HEK293 (cell line): ENCODE measurements around the gene MBD6.

ENCODE experiments used
- HOXD13 ChIP-seq: sonication (generic); formaldehyde crosslinking; IDR thresholded peaks from 2 replicates; pipeline ENCODE4 v1.8.0; 2022; ENCODE audit warnings: missing genetic modification reagents, borderline replicate concordance
- IKZF3 ChIP-seq: fragments of 450-650 bp; IDR thresholded peaks from 2 replicates; pipeline ENCODE4 v1.5.0; 2018; ENCODE audit warnings: missing biosample characterization, mild to moderate bottlenecking, missing genetic modification characterization, moderate library complexity
- KLF1 ChIP-seq: fragments of 450-650 bp; formaldehyde crosslinking; IDR thresholded peaks from 2 replicates; pipeline ENCODE4 v1.5.1; 2016; ENCODE audit warnings: missing biosample characterization, missing genetic modification characterization
- MYNN ChIP-seq: fragments of 450-650 bp; formaldehyde crosslinking; IDR thresholded peaks from 2 replicates; pipeline ENCODE4 v1.5.1; 2016; ENCODE audit warnings: missing biosample characterization, missing genetic modification characterization, borderline replicate concordance
- PRDM1 ChIP-seq: fragments of 450-650 bp; formaldehyde crosslinking; IDR thresholded peaks from 2 replicates; pipeline ENCODE4; 2016; ENCODE audit warnings: missing biosample characterization, missing genetic modification characterization
- SCRT2 ChIP-seq: fragments of 450-650 bp; formaldehyde crosslinking; IDR thresholded peaks from 2 replicates; pipeline ENCODE4 v1.5.1; 2016; ENCODE audit warnings: missing biosample characterization, missing genetic modification characterization
- TCF7L2 ChIP-seq: IDR thresholded peaks from 2 replicates; pipeline ENCODE4 v1.6.1; 2011; ENCODE audit warnings: low read depth, mild to moderate bottlenecking, inconsistent platforms, low read length, moderate library complexity, borderline replicate concordance
- ZBTB48 ChIP-seq: fragments of 450-650 bp; formaldehyde crosslinking; IDR thresholded peaks from 2 replicates; pipeline ENCODE4 v1.5.1; 2016; ENCODE audit warnings: missing biosample characterization, missing genetic modification characterization
- ZFP37 ChIP-seq: fragments of 450-650 bp; formaldehyde crosslinking; IDR thresholded peaks from 2 replicates; pipeline ENCODE4 v1.5.1; 2016; ENCODE audit warnings: missing biosample characterization, missing genetic modification characterization
- ZNF174 ChIP-seq: fragments of 450-650 bp; formaldehyde crosslinking; IDR thresholded peaks from 2 replicates; pipeline ENCODE4 v1.5.0; 2017; ENCODE audit warnings: missing biosample characterization, mild to moderate bottlenecking, missing genetic modification characterization
- ZNF19 ChIP-seq: fragments of 450-650 bp; formaldehyde crosslinking; IDR thresholded peaks from 2 replicates; pipeline ENCODE4; 2016; ENCODE audit warnings: missing biosample characterization, missing genetic modification characterization, low read depth
- ZNF214 ChIP-seq: fragments of 450-650 bp; formaldehyde crosslinking; IDR thresholded peaks from 2 replicates; pipeline ENCODE4 v1.5.1; 2017; ENCODE audit warnings: missing biosample characterization, mild to moderate bottlenecking, missing genetic modification characterization, borderline replicate concordance
- ZNF23 ChIP-seq: fragments of 450-650 bp; formaldehyde crosslinking; IDR thresholded peaks from 2 replicates; pipeline ENCODE4 v1.5.1; 2016; ENCODE audit warnings: missing biosample characterization, missing genetic modification characterization, borderline replicate concordance
- ZNF350 ChIP-seq: fragments of 450-650 bp; formaldehyde crosslinking; IDR thresholded peaks from 2 replicates; pipeline ENCODE4 v1.5.0; 2017; ENCODE audit warnings: missing biosample characterization, mild to moderate bottlenecking, missing genetic modification characterization
- ZNF366 ChIP-seq: fragments of 450-650 bp; formaldehyde crosslinking; conservative IDR thresholded peaks from 2 replicates; pipeline ENCODE4 v1.5.1; 2016; ENCODE audit warnings: missing biosample characterization, missing genetic modification characterization
- ZNF433 ChIP-seq: fragments of 450-650 bp; formaldehyde crosslinking; IDR thresholded peaks from 2 replicates; pipeline ENCODE4 v1.5.1; 2016; ENCODE audit warnings: missing biosample characterization, missing genetic modification characterization, low read depth
- ZNF521 ChIP-seq: fragments of 450-650 bp; formaldehyde crosslinking; IDR thresholded peaks from 2 replicates; pipeline ENCODE4 v1.5.1; 2017; ENCODE audit warnings: missing biosample characterization, mild to moderate bottlenecking, missing genetic modification characterization
- ZNF548 ChIP-seq: fragments of 450-650 bp; formaldehyde crosslinking; IDR thresholded peaks from 2 replicates; pipeline ENCODE4 v1.5.1; 2016; ENCODE audit warnings: missing biosample characterization, missing genetic modification characterization
- ZNF600 ChIP-seq: fragments of 450-650 bp; formaldehyde crosslinking; IDR thresholded peaks from 2 replicates; pipeline ENCODE4 v1.5.1; 2016; ENCODE audit warnings: missing biosample characterization, missing genetic modification characterization
- ZNF610 ChIP-seq: fragments of 450-650 bp; formaldehyde crosslinking; IDR thresholded peaks from 2 replicates; pipeline ENCODE4 v1.5.1; 2016; ENCODE audit warnings: missing biosample characterization, missing genetic modification characterization, borderline replicate concordance
- ZNF707 ChIP-seq: fragments of 450-650 bp; formaldehyde crosslinking; IDR thresholded peaks from 2 replicates; pipeline ENCODE4 v1.5.1; 2016; ENCODE audit warnings: missing biosample characterization, missing genetic modification characterization
- TF ChIP-seq, protein P1 (sequence below): fragments of 450-650 bp; formaldehyde crosslinking; IDR thresholded peaks from 2 replicates; pipeline ENCODE4 v1.5.1; 2017; ENCODE audit warnings: missing biosample characterization, missing genetic modification characterization
- TF ChIP-seq, protein P2 (sequence below): fragments of 450-650 bp; formaldehyde crosslinking; IDR thresholded peaks from 2 replicates; pipeline ENCODE4 v1.5.1; 2016; ENCODE audit warnings: missing biosample characterization, missing genetic modification characterization
- TF ChIP-seq, protein P3 (sequence below): fragments of 450-650 bp; formaldehyde crosslinking; IDR thresholded peaks from 2 replicates; pipeline ENCODE4 v1.5.1; 2016; ENCODE audit warnings: missing biosample characterization, missing genetic modification characterization
- TF ChIP-seq, protein P4 (sequence below): fragments of 450-650 bp; formaldehyde crosslinking; IDR thresholded peaks from 2 replicates; pipeline ENCODE4 v1.5.1; 2016; ENCODE audit warnings: missing biosample characterization, missing genetic modification characterization
- TF ChIP-seq, protein P5 (sequence below): fragments of 450-650 bp; formaldehyde crosslinking; IDR thresholded peaks from 2 replicates; pipeline ENCODE4 v1.5.1; 2016; ENCODE audit warnings: missing biosample characterization, missing genetic modification characterization
- TF ChIP-seq, protein P6 (sequence below): fragments of 450-650 bp; formaldehyde crosslinking; IDR thresholded peaks from 2 replicates; pipeline ENCODE4 v1.5.1; 2016; ENCODE audit warnings: missing biosample characterization, missing genetic modification characterization
- TF ChIP-seq, protein P7 (sequence below): fragments of 450-650 bp; formaldehyde crosslinking; IDR thresholded peaks from 2 replicates; pipeline ENCODE4 v1.5.1; 2016; ENCODE audit warnings: missing biosample characterization, missing genetic modification characterization

Gene MBD6

DNA sequence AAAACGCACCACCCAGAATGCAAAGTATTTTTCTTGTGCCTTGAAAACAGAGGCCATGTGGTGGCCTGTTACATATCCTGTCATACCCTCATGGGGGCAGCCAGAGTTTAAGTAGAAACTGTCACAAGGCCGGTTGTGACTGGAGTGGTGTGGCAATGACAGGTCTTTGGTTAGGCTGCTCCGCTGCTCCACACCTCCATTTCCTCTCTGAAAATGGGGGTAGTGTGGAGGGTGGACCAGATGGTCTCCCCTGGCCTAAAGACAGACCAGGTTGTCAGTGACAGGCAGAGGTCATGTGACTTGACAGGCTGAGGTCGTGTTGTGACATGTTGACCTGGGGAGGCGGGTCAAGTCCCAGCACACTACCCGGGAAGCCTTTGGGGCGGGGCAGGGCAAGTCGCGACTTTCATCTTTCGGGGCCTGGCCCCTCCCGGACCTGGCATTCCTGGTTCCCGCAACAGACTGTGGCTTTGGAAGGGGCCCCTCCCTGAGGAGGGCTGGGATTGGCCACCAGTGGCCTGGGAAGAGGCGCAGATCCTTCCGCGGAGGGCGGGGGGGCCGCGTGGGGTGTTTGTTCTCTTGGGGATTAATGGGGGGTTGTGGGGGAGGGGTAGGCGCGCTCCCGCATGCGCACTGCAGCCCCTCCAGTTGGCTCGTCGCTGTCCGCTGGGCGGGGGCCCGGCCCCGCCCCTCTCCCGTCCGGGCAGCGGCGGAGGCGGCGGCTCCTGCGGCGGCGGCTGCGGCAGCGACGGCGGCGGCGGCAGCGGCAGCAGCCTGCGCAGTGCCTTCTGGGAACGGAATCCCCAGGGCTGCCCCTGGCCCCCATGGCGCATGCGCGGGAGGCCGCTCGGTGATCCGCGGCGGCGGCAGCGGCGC is at the start of gene MBD6 (continued):
- TF ChIP-seq ZNF600 (tag by site-specific recombination) (peak; percentile 91), SCRT2 (tag by site-specific recombination) (peak; percentile 83), ZNF433 (tag by site-specific recombination) (no peak), ZNF23 (tag by site-specific recombination) (no peak), ZNF610 (tag by site-specific recombination) (no peak), KLF1 (tag by site-specific recombination) (peak; percentile 94), TCF7L2 (peak; percentile 83), ZNF214 (tag by site-specific recombination) (no peak), MYNN (peak; percentile 29; the same call in 1 of the 2 replicates), ZBTB48 (tag by site-specific recombination) (peak; percentile 33; the same call in 1 of the 2 replicates), ZNF350 (tag by site-specific recombination) (no peak), HOXD13 (CRISPR knock-in tag) (no peak), ZNF174 (tag by site-specific recombination) (no peak), IKZF3 (peak; percentile 98), ZNF707 (tag by site-specific recombination) (no peak), ZNF521 (tag by site-specific recombination) (no peak), PRDM1 (tag by site-specific recombination) (peak; percentile 22; the same call in 1 of the 2 replicates), ZNF19 (tag by site-specific recombination) (no peak), ZNF548 (tag by site-specific recombination) (no peak), ZNF366 (peak; percentile 96), ZFP37 (tag by site-specific recombination) (0 out of 2 replicates have a peak, but pooled peaks have one; percentile 24)
- TF ChIP-seq, protein P1, sequence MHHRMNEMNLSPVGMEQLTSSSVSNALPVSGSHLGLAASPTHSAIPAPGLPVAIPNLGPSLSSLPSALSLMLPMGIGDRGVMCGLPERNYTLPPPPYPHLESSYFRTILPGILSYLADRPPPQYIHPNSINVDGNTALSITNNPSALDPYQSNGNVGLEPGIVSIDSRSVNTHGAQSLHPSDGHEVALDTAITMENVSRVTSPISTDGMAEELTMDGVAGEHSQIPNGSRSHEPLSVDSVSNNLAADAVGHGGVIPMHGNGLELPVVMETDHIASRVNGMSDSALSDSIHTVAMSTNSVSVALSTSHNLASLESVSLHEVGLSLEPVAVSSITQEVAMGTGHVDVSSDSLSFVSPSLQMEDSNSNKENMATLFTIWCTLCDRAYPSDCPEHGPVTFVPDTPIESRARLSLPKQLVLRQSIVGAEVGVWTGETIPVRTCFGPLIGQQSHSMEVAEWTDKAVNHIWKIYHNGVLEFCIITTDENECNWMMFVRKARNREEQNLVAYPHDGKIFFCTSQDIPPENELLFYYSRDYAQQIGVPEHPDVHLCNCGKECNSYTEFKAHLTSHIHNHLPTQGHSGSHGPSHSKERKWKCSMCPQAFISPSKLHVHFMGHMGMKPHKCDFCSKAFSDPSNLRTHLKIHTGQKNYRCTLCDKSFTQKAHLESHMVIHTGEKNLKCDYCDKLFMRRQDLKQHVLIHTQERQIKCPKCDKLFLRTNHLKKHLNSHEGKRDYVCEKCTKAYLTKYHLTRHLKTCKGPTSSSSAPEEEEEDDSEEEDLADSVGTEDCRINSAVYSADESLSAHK (tag by site-specific recombination): peak; percentile 92
- TF ChIP-seq, protein P2, sequence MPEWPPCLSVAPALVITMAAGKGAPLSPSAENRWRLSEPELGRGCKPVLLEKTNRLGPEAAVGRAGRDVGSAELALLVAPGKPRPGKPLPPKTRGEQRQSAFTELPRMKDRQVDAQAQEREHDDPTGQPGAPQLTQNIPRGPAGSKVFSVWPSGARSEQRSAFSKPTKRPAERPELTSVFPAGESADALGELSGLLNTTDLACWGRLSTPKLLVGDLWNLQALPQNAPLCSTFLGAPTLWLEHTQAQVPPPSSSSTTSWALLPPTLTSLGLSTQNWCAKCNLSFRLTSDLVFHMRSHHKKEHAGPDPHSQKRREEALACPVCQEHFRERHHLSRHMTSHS: no peak
- TF ChIP-seq, protein P3, sequence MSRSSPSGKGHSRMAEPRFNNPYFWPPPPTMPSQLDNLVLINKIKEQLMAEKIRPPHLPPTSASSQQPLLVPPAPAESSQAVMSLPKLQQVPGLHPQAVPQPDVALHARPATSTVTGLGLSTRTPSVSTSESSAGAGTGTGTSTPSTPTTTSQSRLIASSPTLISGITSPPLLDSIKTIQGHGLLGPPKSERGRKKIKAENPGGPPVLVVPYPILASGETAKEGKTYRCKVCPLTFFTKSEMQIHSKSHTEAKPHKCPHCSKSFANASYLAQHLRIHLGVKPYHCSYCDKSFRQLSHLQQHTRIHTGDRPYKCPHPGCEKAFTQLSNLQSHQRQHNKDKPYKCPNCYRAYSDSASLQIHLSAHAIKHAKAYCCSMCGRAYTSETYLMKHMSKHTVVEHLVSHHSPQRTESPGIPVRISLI (tag by site-specific recombination): no peak
- TF ChIP-seq, protein P4, sequence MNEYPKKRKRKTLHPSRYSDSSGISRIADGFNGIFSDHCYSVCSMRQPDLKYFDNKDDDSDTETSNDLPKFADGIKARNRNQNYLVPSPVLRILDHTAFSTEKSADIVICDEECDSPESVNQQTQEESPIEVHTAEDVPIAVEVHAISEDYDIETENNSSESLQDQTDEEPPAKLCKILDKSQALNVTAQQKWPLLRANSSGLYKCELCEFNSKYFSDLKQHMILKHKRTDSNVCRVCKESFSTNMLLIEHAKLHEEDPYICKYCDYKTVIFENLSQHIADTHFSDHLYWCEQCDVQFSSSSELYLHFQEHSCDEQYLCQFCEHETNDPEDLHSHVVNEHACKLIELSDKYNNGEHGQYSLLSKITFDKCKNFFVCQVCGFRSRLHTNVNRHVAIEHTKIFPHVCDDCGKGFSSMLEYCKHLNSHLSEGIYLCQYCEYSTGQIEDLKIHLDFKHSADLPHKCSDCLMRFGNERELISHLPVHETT: peak; percentile 52; the same call in 1 of the 2 replicates
- TF ChIP-seq, protein P5, sequence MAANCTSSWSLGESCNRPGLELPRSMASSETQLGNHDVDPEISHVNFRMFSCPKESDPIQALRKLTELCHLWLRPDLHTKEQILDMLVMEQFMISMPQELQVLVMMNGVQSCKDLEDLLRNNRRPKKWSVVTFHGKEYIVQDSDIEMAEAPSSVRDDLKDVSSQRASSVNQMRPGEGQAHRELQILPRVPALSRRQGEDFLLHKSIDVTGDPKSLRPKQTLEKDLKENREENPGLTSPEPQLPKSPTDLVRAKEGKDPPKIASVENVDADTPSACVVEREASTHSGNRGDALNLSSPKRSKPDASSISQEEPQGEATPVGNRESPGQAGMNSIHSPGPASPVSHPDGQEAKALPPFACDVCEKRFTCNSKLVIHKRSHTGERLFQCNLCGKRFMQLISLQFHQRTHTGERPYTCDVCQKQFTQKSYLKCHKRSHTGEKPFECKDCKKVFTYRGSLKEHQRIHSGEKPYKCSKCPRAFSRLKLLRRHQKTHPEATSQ (tag by site-specific recombination): no peak
- TF ChIP-seq, protein P6, sequence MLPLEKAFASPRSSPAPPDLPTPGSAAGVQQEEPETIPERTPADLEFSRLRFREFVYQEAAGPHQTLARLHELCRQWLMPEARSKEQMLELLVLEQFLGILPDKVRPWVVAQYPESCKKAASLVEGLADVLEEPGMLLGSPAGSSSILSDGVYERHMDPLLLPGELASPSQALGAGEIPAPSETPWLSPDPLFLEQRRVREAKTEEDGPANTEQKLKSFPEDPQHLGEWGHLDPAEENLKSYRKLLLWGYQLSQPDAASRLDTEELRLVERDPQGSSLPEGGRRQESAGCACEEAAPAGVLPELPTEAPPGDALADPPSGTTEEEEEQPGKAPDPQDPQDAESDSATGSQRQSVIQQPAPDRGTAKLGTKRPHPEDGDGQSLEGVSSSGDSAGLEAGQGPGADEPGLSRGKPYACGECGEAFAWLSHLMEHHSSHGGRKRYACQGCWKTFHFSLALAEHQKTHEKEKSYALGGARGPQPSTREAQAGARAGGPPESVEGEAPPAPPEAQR: peak; percentile 55; the same call in 1 of the 2 replicates
- TF ChIP-seq, protein P7, sequence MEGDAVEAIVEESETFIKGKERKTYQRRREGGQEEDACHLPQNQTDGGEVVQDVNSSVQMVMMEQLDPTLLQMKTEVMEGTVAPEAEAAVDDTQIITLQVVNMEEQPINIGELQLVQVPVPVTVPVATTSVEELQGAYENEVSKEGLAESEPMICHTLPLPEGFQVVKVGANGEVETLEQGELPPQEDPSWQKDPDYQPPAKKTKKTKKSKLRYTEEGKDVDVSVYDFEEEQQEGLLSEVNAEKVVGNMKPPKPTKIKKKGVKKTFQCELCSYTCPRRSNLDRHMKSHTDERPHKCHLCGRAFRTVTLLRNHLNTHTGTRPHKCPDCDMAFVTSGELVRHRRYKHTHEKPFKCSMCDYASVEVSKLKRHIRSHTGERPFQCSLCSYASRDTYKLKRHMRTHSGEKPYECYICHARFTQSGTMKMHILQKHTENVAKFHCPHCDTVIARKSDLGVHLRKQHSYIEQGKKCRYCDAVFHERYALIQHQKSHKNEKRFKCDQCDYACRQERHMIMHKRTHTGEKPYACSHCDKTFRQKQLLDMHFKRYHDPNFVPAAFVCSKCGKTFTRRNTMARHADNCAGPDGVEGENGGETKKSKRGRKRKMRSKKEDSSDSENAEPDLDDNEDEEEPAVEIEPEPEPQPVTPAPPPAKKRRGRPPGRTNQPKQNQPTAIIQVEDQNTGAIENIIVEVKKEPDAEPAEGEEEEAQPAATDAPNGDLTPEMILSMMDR (tag by site-specific recombination): no peak
